ENCODE measurements around the gene GP5. TPM values are rescaled to one million over a fixed set of nuclear protein-coding genes. Genes with fewer than 3 reads are reported as not detected.

Gene GP5
- total and polyA plus RNA-seq, 2 of the 13 experiments (the other 11 are each of a cell fraction or from before 2014, with no cell fraction given) = not detected

GRCh38 chr3:194374935-194375334 is 24.1 kb downstream of the GP5 start:
- Histone ChIP-seq H3K4me1 (ENCODE audit: insufficient read depth, low read length) (peaks cover under 1% of the 10 kb centered on the region; the same call in 1 of the 2 replicates), H3K9me3 (ENCODE audit: low read length) (no peaks in the 10 kb centered on the region), H4K20me1 (ENCODE audit: insufficient read depth, low read length) (no peaks in the 10 kb centered on the region), H3K4me3 (replicated peaks in 1 of 3; ENCODE audit: insufficient read depth in 1 of 3, low read depth in 2 of 3, low read length in 3 of 3) (no peak overlapping the region), H3K27me3 (ENCODE audit: control insufficient read depth in 1 of 2, insufficient read depth in 2 of 2, low read length in 2 of 2) (peaks cover 4 to 56% of the 10 kb centered on the region in 2 experiments), H3K36me3 (replicated peaks in 1 of 2; ENCODE audit: control insufficient read depth in 1 of 2, insufficient read depth in 2 of 2, low read length in 2 of 2) (no peaks in the 10 kb centered on the region), H3K4me2 (ENCODE audit: low read depth, low read length) (no peak overlapping the region), H3K79me2 (ENCODE audit: insufficient read depth, low read length) (no peaks in the 10 kb centered on the region), H3K27ac (ENCODE audit: extremely low read length, insufficient read depth, low read length) (no peak overlapping the region), H2AFZ (ENCODE audit: low read length) (no peak overlapping the region), H3K9ac (ENCODE audit: insufficient read depth, low read depth, low read length) (no peak overlapping the region)
- intact Hi-C loops (cut with micrococcal nuclease; ENCODE audit: unreplicated experiment) (no loop called here), in situ Hi-C loops (cut with HindIII; ENCODE audit: extremely low pct_ligation_motif_present, low pct_unique_long_range_greater_than_20kb) (no loop called here)
- TF ChIP-seq ZNF460 (CRISPR knock-in tag; IDR thresholded peaks at IDR 0.05; ENCODE audit: borderline replicate concordance) (no peak), DPF2 (CRISPR knock-in tag; IDR thresholded peaks at IDR 0.05; ENCODE audit: borderline replicate concordance, low read depth) (no peak), KLF6 (CRISPR knock-in tag; IDR thresholded peaks at IDR 0.05) (no peak), PAXIP1 (CRISPR knock-in tag; conservative IDR thresholded peaks at IDR 0.05) (no peak), DR1 (CRISPR knock-in tag; IDR thresholded peaks at IDR 0.05) (no peak), RORA (CRISPR knock-in tag; IDR thresholded peaks at IDR 0.05) (no peak), ATF1 (CRISPR knock-in tag; IDR thresholded peaks at IDR 0.05) (no peak), ZFP36L2 (CRISPR knock-in tag; IDR thresholded peaks at IDR 0.05) (no peak), ZNF331 (CRISPR knock-in tag; IDR thresholded peaks at IDR 0.05) (no peak), NONO (IDR thresholded peaks at IDR 0.05) (no peak), NONO (CRISPR knock-in tag; conservative IDR thresholded peaks at IDR 0.05) (no peak), HOXA5 (CRISPR knock-in tag; IDR thresholded peaks at IDR 0.05) (no peak), FOXJ3 (CRISPR knock-in tag; IDR thresholded peaks at IDR 0.05; ENCODE audit: borderline replicate concordance) (no peak), ELF3 (CRISPR knock-in tag; IDR thresholded peaks at IDR 0.05) (no peak), ZNF772 (CRISPR knock-in tag; IDR thresholded peaks at IDR 0.05) (no peak), NRL (CRISPR knock-in tag; IDR thresholded peaks at IDR 0.05; ENCODE audit: borderline replicate concordance) (no peak)
- no TSS peak for BruUV-seq (replicated peaks)
- no peak for FAIRE-seq
- POLR2A ChIA-PET = no interaction called here
- ATAC-seq = no peak
- WGBS (ENCODE audit: low lambda C conversion rate) = 76% methylated on average over 10 of the region's 10 CpGs
- DNase-seq (ENCODE audit: low spot score) = no peak
- CTCF ChIA-PET (ENCODE audit: low intra/inter-chr PET ratio, low total read pairs) = no interaction called here
